BJ (cell line): ENCODE data around the gene DPP6. TPM values are rescaled to one million over a fixed set of nuclear protein-coding genes. Genes with fewer than 3 reads are reported as not detected.

Experiments
- CTCF ChIA-PET: fragments of 350-600 bp; formaldehyde crosslinking; extraction: SDS; loops from one replicate; lab custom pipeline; 2021; ENCODE audit warnings: antibody characterized with exemption, inconsistent platforms; lab: Yijun Ruan, JAX
- POLR2A ChIA-PET: fragments of 300-600 bp; sonication (Branson Sonifier 250); formaldehyde crosslinking; extraction: SDS; loops from one replicate; lab custom pipeline; 2021; ENCODE audit warnings: antibody characterized with exemption; lab: Charles Lee
- DNase-seq: peaks from one replicate; pipeline ENCODE4 v3.0.0-alpha.2; 2011; ENCODE audit warnings: low read depth
- H3K27me3 ChIP-seq: 2 replicates; pipeline ENCODE4 v1.6.0; 2011; ENCODE audit warnings: low read length; ENCODE audit not compliant: control insufficient read depth, insufficient read depth
- H3K36me3 ChIP-seq: 2 replicates; pipeline ENCODE4 v1.5.1; 2011; ENCODE audit warnings: low read length; ENCODE audit not compliant: control insufficient read depth, insufficient read depth
- H3K4me3 ChIP-seq: 2 replicates; pipeline ENCODE4 v1.5.1; 2011; ENCODE audit warnings: low read depth, mild to moderate bottlenecking, control low read depth, low read length
- CTCF ChIP-seq: IDR thresholded peaks from 2 replicates; pipeline ENCODE4 v1.5.1; 2011; ENCODE audit warnings: low read depth, mild to moderate bottlenecking, control low read depth, inconsistent platforms, low read length, moderate library complexity; ENCODE audit not compliant: insufficient read depth
- polyA plus RNA-seq: library from polyadenylated mRNA; depleted of rRNA; stranded (reverse); fragments of >200 nt; gene quantifications from 2 replicates; pipeline ENCODE4 v1.2.3, GENCODE V29; 2011

Gene DPP6
- polyA plus RNA-seq, 1 experiment: not detected

GRCh38 chr7:154587792-154588191 is 535.6 kb downstream of the DPP6 start:
- Histone ChIP-seq H3K27me3 (no peaks in the 10 kb centered on the region), H3K36me3 (no peaks in the 10 kb centered on the region), H3K4me3 (no peak overlapping the region)
- CTCF ChIA-PET: interaction anchor here (0.6 kb wide), 1 partner anchor 48 kb away, joined by 3 read pairs; no protein-coding TSS in a partner anchor
- no peak for DNase-seq
- POLR2A ChIA-PET: no interaction called here
- no peak for TF ChIP-seq CTCF

- ChIA-PET CTCF (no interaction called here), POLR2A (no interaction called here)
- H3K4me3 ChIP-seq: no peak overlapping the region
- H3K36me3 ChIP-seq: no peaks in the 10 kb centered on the region
- TF ChIP-seq CTCF: no peak
- DNase-seq: no peak
- H3K27me3 ChIP-seq: no peaks in the 10 kb centered on the region
Observed at GRCh38 chr7:154591544-154591943, 539.3 kb downstream of the DPP6 start.

GRCh38 chr7:154592388-154592787 is 540.2 kb downstream of the DPP6 start:
- DNase-seq: no peak
- CTCF ChIA-PET: no interaction called here
- no peaks in the 10 kb centered on the region for H3K27me3 ChIP-seq
- no peak for TF ChIP-seq CTCF
- H3K4me3 ChIP-seq: no peak overlapping the region
- no peaks in the 10 kb centered on the region for H3K36me3 ChIP-seq
- POLR2A ChIA-PET: no interaction called here

GRCh38 chr7:154598396-154598795 is 546.2 kb downstream of the DPP6 start:
- DNase-seq: no peak
- ChIA-PET POLR2A (no interaction called here), CTCF (no interaction called here)
- no peak for TF ChIP-seq CTCF
- H3K4me3 ChIP-seq: no peak overlapping the region
- no peaks in the 10 kb centered on the region for H3K36me3 ChIP-seq
- H3K27me3 ChIP-seq: no peaks in the 10 kb centered on the region

- DNase-seq: no peak
- Histone ChIP-seq H3K36me3 (no peaks in the 10 kb centered on the region), H3K27me3 (no peaks in the 10 kb centered on the region), H3K4me3 (no peak overlapping the region)
- ChIA-PET CTCF (no interaction called here), POLR2A (no interaction called here)
- TF ChIP-seq CTCF: no peak
Observed at GRCh38 chr7:154598864-154599263, 546.7 kb downstream of the DPP6 start.
